ENCODE measurements around the gene IL17B.

GRCh38 chr5:149375434-149375833 is 3.7 kb downstream of the IL17B start:
- TF ChIP-seq CTCF (IDR thresholded peaks at IDR 0.05): no peak
- TF ChIP-seq POLR2A (IDR thresholded peaks at IDR 0.05): no peak
- no peak for TF ChIP-seq POLR2AphosphoS5 (IDR thresholded peaks at IDR 0.05; ENCODE audit: insufficient read depth in 1 of 2, low read depth in 1 of 2)
